ENCODE measurements around the gene GMPR2. TPM values are rescaled to one million over a fixed set of nuclear protein-coding genes. Genes with fewer than 3 reads are reported as not detected.

The GMPR2 gene
- total and polyA plus RNA-seq, 2 of the 13 experiments (the other 11 are each of a cell fraction or from before 2014, with no cell fraction given) = 210 to 273 TPM

- TF ChIP-seq, protein P1, sequence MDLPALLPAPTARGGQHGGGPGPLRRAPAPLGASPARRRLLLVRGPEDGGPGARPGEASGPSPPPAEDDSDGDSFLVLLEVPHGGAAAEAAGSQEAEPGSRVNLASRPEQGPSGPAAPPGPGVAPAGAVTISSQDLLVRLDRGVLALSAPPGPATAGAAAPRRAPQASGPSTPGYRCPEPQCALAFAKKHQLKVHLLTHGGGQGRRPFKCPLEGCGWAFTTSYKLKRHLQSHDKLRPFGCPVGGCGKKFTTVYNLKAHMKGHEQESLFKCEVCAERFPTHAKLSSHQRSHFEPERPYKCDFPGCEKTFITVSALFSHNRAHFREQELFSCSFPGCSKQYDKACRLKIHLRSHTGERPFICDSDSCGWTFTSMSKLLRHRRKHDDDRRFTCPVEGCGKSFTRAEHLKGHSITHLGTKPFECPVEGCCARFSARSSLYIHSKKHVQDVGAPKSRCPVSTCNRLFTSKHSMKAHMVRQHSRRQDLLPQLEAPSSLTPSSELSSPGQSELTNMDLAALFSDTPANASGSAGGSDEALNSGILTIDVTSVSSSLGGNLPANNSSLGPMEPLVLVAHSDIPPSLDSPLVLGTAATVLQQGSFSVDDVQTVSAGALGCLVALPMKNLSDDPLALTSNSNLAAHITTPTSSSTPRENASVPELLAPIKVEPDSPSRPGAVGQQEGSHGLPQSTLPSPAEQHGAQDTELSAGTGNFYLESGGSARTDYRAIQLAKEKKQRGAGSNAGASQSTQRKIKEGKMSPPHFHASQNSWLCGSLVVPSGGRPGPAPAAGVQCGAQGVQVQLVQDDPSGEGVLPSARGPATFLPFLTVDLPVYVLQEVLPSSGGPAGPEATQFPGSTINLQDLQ (CRISPR knock-in tag; IDR thresholded peaks at IDR 0.05) = no peak
- peak; percentile 30 for TF ChIP-seq XRCC5 (optimal IDR thresholded peaks at IDR 0.05; ENCODE audit: low read length)
- TF ChIP-seq CHD2 (IDR thresholded peaks at IDR 0.05; ENCODE audit: low read depth, low read length) = no peak
- no peak for TF ChIP-seq AGO1 (IDR thresholded peaks at IDR 0.05; ENCODE audit: low read depth, low read length, poor library complexity, severe bottlenecking)
- peak; percentile 17; the same call in 1 of the 2 replicates for TF ChIP-seq ARNT2 (CRISPR knock-in tag; IDR thresholded peaks at IDR 0.05; ENCODE audit: low read depth)
- peak; percentile 73; the same call in 1 of the 2 replicates for TF ChIP-seq KAT7 (CRISPR knock-in tag; IDR thresholded peaks at IDR 0.05; ENCODE audit: borderline replicate concordance)
- no peak for TF ChIP-seq ZNF747 (CRISPR knock-in tag; IDR thresholded peaks at IDR 0.05; ENCODE audit: borderline replicate concordance)
- TF ChIP-seq ZNF761 (CRISPR knock-in tag; conservative IDR thresholded peaks at IDR 0.05) = peak; percentile 98; the same call in 1 of the 2 replicates
- peak; percentile 92; the same call in 1 of the 2 replicates for TF ChIP-seq ZBTB43 (CRISPR knock-in tag; conservative IDR thresholded peaks at IDR 0.05)
- TF ChIP-seq RBM39 (IDR thresholded peaks at IDR 0.05; ENCODE audit: low read depth, low read length, poor library complexity, severe bottlenecking) = peak; percentile 9
- TF ChIP-seq IKZF4 (CRISPR knock-in tag; IDR thresholded peaks at IDR 0.05; ENCODE audit: borderline replicate concordance, low read depth, not compliant biosample characterization) = peak; percentile 43
- peak; percentile 72; the same call in 1 of the 2 replicates for TF ChIP-seq TFE3 (CRISPR knock-in tag; IDR thresholded peaks at IDR 0.05)
- peak; percentile 66 for TF ChIP-seq HOXA3 (CRISPR knock-in tag; IDR thresholded peaks at IDR 0.05)
- TF ChIP-seq, protein P2, sequence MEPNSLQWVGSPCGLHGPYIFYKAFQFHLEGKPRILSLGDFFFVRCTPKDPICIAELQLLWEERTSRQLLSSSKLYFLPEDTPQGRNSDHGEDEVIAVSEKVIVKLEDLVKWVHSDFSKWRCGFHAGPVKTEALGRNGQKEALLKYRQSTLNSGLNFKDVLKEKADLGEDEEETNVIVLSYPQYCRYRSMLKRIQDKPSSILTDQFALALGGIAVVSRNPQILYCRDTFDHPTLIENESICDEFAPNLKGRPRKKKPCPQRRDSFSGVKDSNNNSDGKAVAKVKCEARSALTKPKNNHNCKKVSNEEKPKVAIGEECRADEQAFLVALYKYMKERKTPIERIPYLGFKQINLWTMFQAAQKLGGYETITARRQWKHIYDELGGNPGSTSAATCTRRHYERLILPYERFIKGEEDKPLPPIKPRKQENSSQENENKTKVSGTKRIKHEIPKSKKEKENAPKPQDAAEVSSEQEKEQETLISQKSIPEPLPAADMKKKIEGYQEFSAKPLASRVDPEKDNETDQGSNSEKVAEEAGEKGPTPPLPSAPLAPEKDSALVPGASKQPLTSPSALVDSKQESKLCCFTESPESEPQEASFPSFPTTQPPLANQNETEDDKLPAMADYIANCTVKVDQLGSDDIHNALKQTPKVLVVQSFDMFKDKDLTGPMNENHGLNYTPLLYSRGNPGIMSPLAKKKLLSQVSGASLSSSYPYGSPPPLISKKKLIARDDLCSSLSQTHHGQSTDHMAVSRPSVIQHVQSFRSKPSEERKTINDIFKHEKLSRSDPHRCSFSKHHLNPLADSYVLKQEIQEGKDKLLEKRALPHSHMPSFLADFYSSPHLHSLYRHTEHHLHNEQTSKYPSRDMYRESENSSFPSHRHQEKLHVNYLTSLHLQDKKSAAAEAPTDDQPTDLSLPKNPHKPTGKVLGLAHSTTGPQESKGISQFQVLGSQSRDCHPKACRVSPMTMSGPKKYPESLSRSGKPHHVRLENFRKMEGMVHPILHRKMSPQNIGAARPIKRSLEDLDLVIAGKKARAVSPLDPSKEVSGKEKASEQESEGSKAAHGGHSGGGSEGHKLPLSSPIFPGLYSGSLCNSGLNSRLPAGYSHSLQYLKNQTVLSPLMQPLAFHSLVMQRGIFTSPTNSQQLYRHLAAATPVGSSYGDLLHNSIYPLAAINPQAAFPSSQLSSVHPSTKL (CRISPR knock-in tag; IDR thresholded peaks at IDR 0.05) = peak; percentile 9; the same call in 1 of the 2 replicates
- no peak; the same call in 1 of the 2 replicates for TF ChIP-seq NCOA2 (CRISPR knock-in tag; IDR thresholded peaks at IDR 0.05)
- TF ChIP-seq ZNF138 (CRISPR knock-in tag; IDR thresholded peaks at IDR 0.05; ENCODE audit: low read depth) = no peak; the same call in 1 of the 2 replicates
Measured at GRCh38 chr14:24232645-24233537, at the start of gene GMPR2 (continued).
